ENCODE results near the gene MCM5.
"Not testable (repeated sequence)": the region's sequence is repeated elsewhere in the genome, so short reads cannot be mapped to it uniquely, and the experiment has no call there.

The MCM5 gene

GRCh38 chr22:35379146-35379993, 20.6 kb upstream of the MCM5 start:
- DNase-seq (ENCODE audit: low spot score) = no peak

GRCh38 chr22:35380013-35380412, 19.9 kb upstream of the MCM5 start:
- no peak for DNase-seq (ENCODE audit: low spot score)

DNA sequence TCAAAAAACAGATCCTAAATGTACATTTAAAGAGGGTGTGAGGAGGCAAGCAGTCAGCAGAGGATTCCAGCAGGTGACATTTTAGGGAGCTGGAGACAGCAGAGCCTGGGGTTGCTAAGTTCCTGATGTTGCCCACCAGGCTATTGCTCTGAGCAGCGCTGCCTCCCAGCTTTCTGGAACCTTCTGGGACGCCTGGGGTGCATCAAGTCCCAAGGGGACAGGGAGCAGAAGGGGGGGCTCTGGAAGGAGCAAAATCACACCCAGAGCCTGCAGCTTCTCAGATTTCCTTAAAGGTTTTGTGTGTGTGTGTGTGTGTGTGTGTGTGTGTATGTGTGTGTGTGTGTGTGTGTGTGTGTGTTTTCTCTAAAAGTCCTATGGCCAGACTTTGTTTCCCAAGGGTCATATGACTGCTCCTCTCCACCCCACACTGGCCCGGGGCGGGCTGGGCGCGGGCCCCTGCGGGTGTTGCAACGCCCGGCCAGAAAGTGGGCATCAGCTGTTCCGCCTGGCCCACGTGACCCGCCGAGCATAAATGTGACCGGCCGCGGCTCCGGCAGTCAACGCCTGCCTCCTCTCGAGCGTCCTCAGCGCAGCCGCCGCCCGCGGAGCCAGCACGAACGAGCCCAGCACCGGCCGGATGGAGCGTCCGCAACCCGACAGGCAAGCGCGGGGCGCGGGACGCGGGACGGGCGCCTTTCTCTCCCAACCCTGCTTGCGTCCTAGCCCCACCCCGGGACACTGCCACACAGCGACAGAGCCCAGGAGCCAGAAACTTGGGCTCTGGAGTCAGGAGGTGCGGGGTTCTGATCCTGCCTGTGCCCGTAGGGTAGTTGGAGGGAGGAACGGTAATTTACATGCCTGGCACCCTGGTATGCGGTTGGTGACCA, 19.2 kb upstream of the MCM5 start, which contains the start of gene HMOX1:
Gene HMOX1, plus strand, starts transcription at position 560 of the 887 bp plus-strand sequence. Its CDS starts 78 bp downstream, at position 638.
- peak; percentile 88 for DNase-seq (ENCODE audit: low spot score)

DNA sequence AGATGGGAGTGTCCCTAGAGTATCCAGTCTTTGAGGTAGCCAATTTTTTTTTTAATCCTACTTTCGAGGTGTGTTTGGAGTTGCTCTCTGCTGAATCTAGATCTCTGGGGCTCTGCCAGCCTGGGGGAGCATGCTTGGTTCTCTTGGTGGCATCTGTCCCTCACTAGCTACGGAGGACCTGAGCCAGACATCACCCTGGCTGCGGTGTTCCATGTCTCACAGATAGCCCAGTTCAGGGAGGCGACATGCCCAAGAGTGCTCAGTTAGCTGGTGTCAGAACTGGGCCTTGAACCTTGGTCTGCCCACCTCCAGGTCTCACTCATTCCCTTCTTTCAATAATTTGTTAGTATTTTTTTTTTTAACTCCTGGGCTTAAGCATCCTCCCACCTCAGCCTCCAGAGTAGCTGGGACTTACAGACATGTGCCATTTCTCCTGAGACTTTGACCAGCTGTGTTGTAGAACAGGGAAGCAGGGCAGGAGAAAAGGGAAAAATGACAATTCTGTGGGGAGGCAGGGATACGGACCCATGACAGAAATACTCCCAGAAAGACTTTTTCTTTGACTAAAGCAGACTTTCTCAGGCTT, 18.4 kb upstream of the MCM5 start:
- DNase-seq (ENCODE audit: low spot score) = no peak

- DNase-seq (ENCODE audit: low spot score) = no peak
Observed at GRCh38 chr22:35383679-35384071, 16.3 kb upstream of the MCM5 start.

DNA sequence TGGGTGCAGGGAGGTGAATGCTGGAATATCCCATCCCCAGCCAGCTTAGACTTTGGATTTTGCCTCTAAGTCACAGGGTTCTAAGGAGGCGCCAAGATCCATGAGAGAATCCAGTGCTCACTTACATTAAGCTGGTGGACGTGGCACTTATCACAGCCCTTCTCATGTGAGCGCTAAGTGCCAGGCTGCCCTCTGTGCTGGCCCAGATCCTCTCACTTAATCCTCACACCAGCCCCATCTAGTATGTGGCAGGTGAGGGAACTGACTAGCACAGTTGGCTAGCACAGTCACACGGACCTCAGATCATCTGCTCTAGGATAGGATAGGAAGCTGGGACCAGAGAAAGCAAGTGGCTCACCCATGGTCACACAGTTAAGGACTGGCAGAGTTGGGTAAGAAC, 15.4 kb upstream of the MCM5 start:
- no peak for DNase-seq (ENCODE audit: low spot score)

GRCh38 chr22:35384975-35385588, 14.9 kb upstream of the MCM5 start:
- no peak for DNase-seq (ENCODE audit: low spot score)

DNA sequence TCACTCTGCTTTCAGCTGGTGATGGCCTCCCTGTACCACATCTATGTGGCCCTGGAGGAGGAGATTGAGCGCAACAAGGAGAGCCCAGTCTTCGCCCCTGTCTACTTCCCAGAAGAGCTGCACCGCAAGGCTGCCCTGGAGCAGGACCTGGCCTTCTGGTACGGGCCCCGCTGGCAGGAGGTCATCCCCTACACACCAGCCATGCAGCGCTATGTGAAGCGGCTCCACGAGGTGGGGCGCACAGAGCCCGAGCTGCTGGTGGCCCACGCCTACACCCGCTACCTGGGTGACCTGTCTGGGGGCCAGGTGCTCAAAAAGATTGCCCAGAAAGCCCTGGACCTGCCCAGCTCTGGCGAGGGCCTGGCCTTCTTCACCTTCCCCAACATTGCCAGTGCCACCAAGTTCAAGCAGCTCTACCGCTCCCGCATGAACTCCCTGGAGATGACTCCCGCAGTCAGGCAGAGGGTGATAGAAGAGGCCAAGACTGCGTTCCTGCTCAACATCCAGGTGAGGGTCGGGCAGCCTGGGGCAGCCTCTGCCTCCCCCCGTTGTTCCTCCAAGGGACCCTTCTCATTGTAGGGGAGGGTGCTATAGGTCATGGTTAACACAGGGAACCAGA, 13.2 kb upstream of the MCM5 start:
- no peak for DNase-seq (ENCODE audit: low spot score)

DNA sequence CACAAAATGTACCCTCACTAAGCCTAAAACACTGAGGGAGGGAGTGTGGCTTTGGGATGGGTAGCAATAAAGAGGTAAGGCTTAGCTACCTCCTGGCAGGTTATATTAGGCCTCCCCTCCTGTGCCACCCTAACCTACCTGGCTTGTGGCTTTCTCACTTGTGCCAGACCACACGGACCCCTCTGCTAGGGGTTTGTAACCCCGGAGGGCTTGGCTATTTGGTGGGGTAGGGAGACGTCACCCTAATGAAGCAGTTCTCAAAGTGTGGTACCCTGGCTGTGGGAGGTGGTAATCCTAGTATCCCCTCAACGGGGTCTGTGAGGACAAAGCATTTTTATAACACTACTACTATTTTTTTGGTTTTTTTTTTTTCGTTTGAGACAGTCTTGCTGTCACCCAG, 9.0 kb upstream of the MCM5 start:
- DNase-seq (ENCODE audit: low spot score) = no peak

DNA sequence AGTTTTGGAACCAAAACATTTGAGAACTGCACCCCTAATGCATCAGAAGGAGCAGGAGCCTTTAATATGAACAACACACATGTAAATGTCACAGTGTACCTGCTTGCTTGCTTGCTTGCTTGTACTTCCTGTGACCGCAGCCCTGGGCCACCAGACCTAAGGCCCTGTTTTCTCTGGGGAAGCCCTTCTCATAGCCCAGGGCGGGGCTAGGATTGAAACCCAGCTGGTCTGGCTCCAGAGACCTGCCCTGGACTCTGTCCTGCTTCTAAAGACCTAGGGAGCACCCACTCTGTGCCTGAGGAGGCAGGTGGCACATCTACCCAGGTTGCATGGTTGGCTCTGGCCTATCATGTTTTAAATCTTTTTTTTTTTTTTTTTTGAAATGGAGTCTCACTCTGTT, 7.6 kb upstream of the MCM5 start:
- no peak for DNase-seq (ENCODE audit: low spot score)

- no peak for DNase-seq (ENCODE audit: low spot score)
Observed at GRCh38 chr22:35393116-35394010, 6.6 kb upstream of the MCM5 start.

- no peak for DNase-seq (ENCODE audit: low spot score)
Observed at GRCh38 chr22:35394011-35394312, 6.0 kb upstream of the MCM5 start.

DNA sequence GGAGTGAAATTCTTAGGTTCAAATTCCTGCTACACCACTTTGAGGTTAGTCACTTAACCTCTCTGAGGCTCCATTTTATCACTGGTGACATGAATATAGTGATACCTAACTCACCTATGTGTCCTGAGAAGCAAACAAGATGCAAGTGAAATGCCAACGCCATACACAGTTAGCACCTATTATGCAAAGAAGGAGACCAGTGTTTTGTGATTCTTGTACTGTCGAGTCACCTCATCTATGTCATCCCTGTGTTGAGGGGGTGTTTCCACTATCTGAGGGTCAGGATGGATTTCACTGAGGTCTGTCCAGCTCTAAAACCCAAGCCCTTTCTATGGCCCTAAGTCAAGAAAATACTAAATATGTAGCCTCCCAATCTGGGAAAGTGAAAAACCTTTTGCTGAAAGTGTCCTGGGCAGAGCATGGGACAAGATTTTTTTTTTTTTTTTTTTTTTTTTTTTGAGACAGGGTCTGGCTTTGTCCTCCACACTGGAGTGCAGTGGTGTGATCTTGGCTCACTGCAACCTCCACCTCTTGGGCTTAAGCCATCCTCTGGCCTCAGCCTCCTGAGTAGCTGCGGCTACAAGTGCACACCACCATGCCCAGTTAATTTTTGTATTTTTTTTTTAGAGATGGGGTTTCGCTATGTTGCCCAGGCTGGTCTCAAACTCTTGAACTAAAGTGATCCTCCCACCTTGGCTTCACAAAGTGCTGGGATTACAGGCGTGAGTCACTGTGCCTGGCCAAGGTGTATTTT, 5.0 kb upstream of the MCM5 start:
- DNase-seq (ENCODE audit: low spot score) = no peak

DNA sequence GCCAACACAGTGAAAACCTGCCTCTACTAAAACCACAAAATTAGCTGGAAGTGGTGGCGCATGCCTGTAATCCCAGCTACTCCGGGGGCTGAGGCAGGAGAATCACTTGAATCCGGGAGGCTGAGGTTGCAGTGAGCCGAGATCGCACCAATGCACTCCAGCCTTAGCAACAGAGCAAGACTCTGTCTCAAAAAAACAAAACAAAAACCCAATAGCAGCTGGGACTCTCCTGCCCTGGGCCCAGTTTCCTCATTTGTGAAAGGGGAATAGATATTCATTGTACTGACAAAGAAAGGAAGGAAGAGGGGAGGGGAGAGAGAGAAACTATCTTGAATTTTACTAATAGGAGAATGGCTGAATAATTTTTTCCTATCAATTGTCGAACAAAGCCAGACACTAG, 3.3 kb upstream of the MCM5 start:
- DNase-seq (ENCODE audit: low spot score) = not testable (repeated sequence)

GRCh38 chr22:35397095-35397904, 2.6 kb upstream of the MCM5 start:
- no peak for DNase-seq (ENCODE audit: low spot score)

GRCh38 chr22:35398591-35398973, 1.4 kb upstream of the MCM5 start:
- DNase-seq (ENCODE audit: low spot score) = no peak

- DNase-seq (ENCODE audit: low spot score) = no peak
Observed at GRCh38 chr22:35399114-35399677, 744 bp upstream of the MCM5 start.

DNA sequence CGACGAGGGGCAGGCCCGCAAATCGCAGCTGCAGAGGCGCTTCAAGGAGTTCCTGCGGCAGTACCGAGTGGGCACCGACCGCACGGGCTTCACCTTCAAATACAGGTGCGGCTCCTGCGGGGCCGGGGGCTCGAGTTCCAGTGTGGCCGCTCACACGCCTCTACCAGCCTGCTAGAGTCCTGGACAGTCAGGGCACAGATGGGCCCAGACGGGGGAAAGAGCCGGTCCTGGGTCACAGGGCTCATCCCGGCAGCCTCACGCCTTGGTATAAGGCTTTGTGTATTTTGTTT, 506 bp downstream of the MCM5 start:
- no peak for DNase-seq (ENCODE audit: low spot score)

DNA sequence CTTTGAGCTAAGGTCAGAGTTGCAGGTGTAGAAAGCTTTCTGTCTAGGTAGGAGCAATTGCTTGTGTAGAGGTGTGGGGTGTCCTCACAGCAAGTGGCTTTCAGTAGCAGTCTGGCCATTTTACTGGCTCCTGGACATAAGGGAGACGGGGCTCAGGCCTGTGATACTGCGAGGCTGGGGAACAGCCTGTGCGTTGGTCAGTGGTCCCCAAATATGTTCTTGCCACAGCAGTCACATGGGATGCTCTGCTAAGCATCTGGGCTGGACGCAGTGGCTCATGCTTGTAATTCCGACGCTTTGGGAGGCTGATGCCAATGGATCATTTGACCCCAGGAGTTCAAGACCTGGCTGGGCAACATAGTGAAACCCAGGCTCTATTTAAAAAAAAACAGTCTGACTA, 1.9 kb downstream of the MCM5 start:
- no peak for DNase-seq (ENCODE audit: low spot score)

Measured in iPS-NIHi11 (cell line).